Mesenchymal stem cell (in vitro differentiated cells and primary cell): Measurements from ENCODE around the gene AMER2.
"Not testable (repeated sequence)": the region's sequence is repeated elsewhere in the genome, so short reads cannot be mapped to it uniquely, and the experiment has no call there.

Source experiments
- DNase-seq: peaks from one replicate; pipeline ENCODE4 v3.0.0-alpha.2; 2013
- H2AFZ ChIP-seq: one replicate; pipeline ENCODE4 v1.6.1; 2013; ENCODE audit warnings: low read depth, mild to moderate bottlenecking, control low read depth, inconsistent platforms, low read length, moderate library complexity
- H2AK5ac ChIP-seq: 2 replicates; pipeline ENCODE4 v1.6.1; 2013; ENCODE audit warnings: low read length, moderate library complexity, mild to moderate bottlenecking, inconsistent platforms; ENCODE audit not compliant: severe bottlenecking
- H2BK120ac ChIP-seq: one replicate; pipeline ENCODE4 v1.6.1; 2013; ENCODE audit warnings: low read depth, mild to moderate bottlenecking, inconsistent platforms, low read length, moderate library complexity
- H2BK12ac ChIP-seq, 2 experiments: one replicate each; pipeline ENCODE4 v1.6.1; 2013; ENCODE audit warnings: inconsistent platforms in 2 of 2, low read length in 2 of 2, mild to moderate bottlenecking in 2 of 2, moderate library complexity in 2 of 2, control low read depth in 1 of 2
- H2BK15ac ChIP-seq: one replicate; pipeline ENCODE4 v1.6.1; 2013; ENCODE audit warnings: mild to moderate bottlenecking, low read depth, inconsistent platforms; ENCODE audit not compliant: poor library complexity, severe bottlenecking
- H2BK5ac ChIP-seq: 2 replicates; pipeline ENCODE4 v1.6.1; 2013; ENCODE audit warnings: low read depth, mild to moderate bottlenecking, low read length, control low read depth, inconsistent platforms; ENCODE audit not compliant: poor library complexity, severe bottlenecking
- H3K14ac ChIP-seq, 2 experiments: one replicate each; pipeline ENCODE4 v1.6.1; 2013; ENCODE audit warnings: inconsistent platforms in 2 of 2, low read length in 2 of 2, control low read depth in 1 of 2, mild to moderate bottlenecking in 1 of 2, moderate library complexity in 1 of 2
- H3K18ac ChIP-seq, 2 experiments: one replicate each; pipeline ENCODE4 v1.6.1; 2013; ENCODE audit warnings: inconsistent platforms in 2 of 2, low read length in 2 of 2, control low read depth in 1 of 2, low read depth in 1 of 2, mild to moderate bottlenecking in 1 of 2
- H3K23ac ChIP-seq, 2 experiments: one replicate each; pipeline ENCODE4 v1.6.1; 2013; ENCODE audit warnings: inconsistent platforms in 2 of 2, low read length in 2 of 2, mild to moderate bottlenecking in 2 of 2, moderate library complexity in 2 of 2, control low read depth in 1 of 2
- H3K27ac ChIP-seq: 2 replicates; pipeline ENCODE4 v1.5.1; 2013; ENCODE audit warnings: mild to moderate bottlenecking, moderate library complexity, low read length, control low read depth, inconsistent platforms; ENCODE audit not compliant: poor library complexity, severe bottlenecking
- H3K27me3 ChIP-seq, 2 experiments: 2 replicates each; pipeline versions ENCODE4 v1.6.1 to v1.7.0; 2013; ENCODE audit warnings: low read length in 2 of 2, mild to moderate bottlenecking in 2 of 2, moderate library complexity in 2 of 2, control low read depth in 1 of 2, inconsistent platforms in 1 of 2; ENCODE audit not compliant: control insufficient read depth in 1 of 2, insufficient read depth in 1 of 2
- H3K36me3 ChIP-seq, 2 experiments: 2 replicates each; pipeline versions ENCODE4 v1.6.1 to v1.7.0; 2013; ENCODE audit warnings: low read length in 2 of 2, control low read depth in 1 of 2, inconsistent platforms in 1 of 2, low read depth in 1 of 2, mild to moderate bottlenecking in 1 of 2; ENCODE audit not compliant: insufficient read depth in 2 of 2, control insufficient read depth in 1 of 2
- H3K4ac ChIP-seq, 2 experiments: one replicate each; pipeline ENCODE4 v1.6.1; 2013; ENCODE audit warnings: inconsistent platforms in 2 of 2, low read length in 2 of 2, mild to moderate bottlenecking in 2 of 2, moderate library complexity in 2 of 2, control low read depth in 1 of 2, low read depth in 1 of 2
- H3K4me1 ChIP-seq: 2 replicates; pipeline ENCODE4 v1.6.1; 2013; ENCODE audit warnings: low read depth, low read length, control low read depth; ENCODE audit not compliant: control insufficient read depth, insufficient read depth
- H3K4me2 ChIP-seq: 2 replicates; pipeline ENCODE4 v1.6.1; 2013; ENCODE audit warnings: low read length, mild to moderate bottlenecking, inconsistent platforms; ENCODE audit not compliant: poor library complexity, severe bottlenecking
- H3K4me3 ChIP-seq, 2 experiments: 2 replicates each; pipeline versions ENCODE4 v1.5.1 to v1.7.0; 2013; ENCODE audit warnings: low read length in 2 of 2, mild to moderate bottlenecking in 2 of 2, control low read depth in 1 of 2, low read depth in 1 of 2; ENCODE audit not compliant: insufficient read depth in 1 of 2
- H3K79me1 ChIP-seq: replicated peaks from 2 replicates; pipeline ENCODE4 v1.6.1; 2013; ENCODE audit warnings: mild to moderate bottlenecking, control low read depth, low read length, inconsistent platforms; ENCODE audit not compliant: poor library complexity, severe bottlenecking
- H3K9ac ChIP-seq: 2 replicates; pipeline ENCODE4 v1.7.0; 2013; ENCODE audit warnings: mild to moderate bottlenecking, low read length, moderate library complexity
- H3K9me3 ChIP-seq: 2 replicates; pipeline ENCODE4 v1.7.0; 2013; ENCODE audit warnings: mild to moderate bottlenecking, low read length; ENCODE audit not compliant: control insufficient read depth
- H4K8ac ChIP-seq: one replicate; pipeline ENCODE4 v1.6.1; 2013; ENCODE audit warnings: inconsistent platforms, mild to moderate bottlenecking, low read length, moderate library complexity
- H4K91ac ChIP-seq: one replicate; pipeline ENCODE4 v1.6.1; 2013; ENCODE audit warnings: mild to moderate bottlenecking, low read length, inconsistent platforms
- WGBS: methylation state at CpG from one replicate; pipeline ENCODE4 v1.1.7; 2013; ENCODE audit warnings: mixed read lengths; 5-methylcytosine and 5-hydroxymethylcytosine counted together

AMER2 gene

GRCh38 chr13:25165163-25165562 lies 6.9 kb downstream of the AMER2 start:
- 86% methylated on average over 2 of the region's 5 CpGs for WGBS
- not testable (repeated sequence) for H3K4me1 ChIP-seq, H2AFZ ChIP-seq

DNA sequence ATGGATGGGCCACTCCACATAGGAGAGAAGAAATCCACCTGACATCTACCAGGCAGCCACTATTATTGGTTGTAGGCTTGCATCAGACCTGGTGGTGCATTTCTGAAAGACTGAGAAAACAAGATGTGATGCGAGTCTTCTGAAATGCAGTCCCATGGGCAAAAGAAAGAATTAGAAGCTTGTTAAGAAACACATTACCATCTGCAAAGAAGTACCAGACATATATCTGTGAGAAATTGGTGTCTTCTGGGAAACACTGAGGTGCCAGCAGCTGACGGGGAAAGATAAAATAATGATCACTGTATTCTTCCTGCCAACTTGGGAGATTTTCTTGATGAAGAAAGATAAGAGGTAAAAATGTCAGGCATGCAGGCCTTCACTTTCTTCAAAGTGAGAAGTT lies 14.4 kb downstream of the AMER2 start:
- H4K91ac ChIP-seq = no peak overlapping the region
- no peak overlapping the region for H2BK12ac ChIP-seq
- no peak overlapping the region for H2AK5ac ChIP-seq
- no peak overlapping the region for H4K8ac ChIP-seq
- DNase-seq = no peak
- no peak overlapping the region for H2BK15ac ChIP-seq
- no peak overlapping the region for H3K9ac ChIP-seq
- WGBS = 88% methylated on average over 2 of the region's 2 CpGs
- H3K4me2 ChIP-seq = no peak overlapping the region
- no peak overlapping the region for H2BK5ac ChIP-seq
- H3K9me3 ChIP-seq = no peaks in the 10 kb centered on the region
- H3K36me3 ChIP-seq = no peaks in the 10 kb centered on the region
- no peak overlapping the region for H3K18ac ChIP-seq
- H2AFZ ChIP-seq = no peak overlapping the region
- H2BK120ac ChIP-seq = no peak overlapping the region
- no peak overlapping the region for H3K14ac ChIP-seq
- no peak overlapping the region for H3K4ac ChIP-seq
- no peak overlapping the region for H3K27ac ChIP-seq
- H3K27me3 ChIP-seq = peaks cover 9 to 20% of the 10 kb centered on the region in 2 experiments
- H3K79me1 ChIP-seq = no peaks in the 10 kb centered on the region
- H3K4me1 ChIP-seq = no peaks in the 10 kb centered on the region
- H3K4me3 ChIP-seq = no peak overlapping the region
- no peak overlapping the region for H3K23ac ChIP-seq

More at GRCh38 chr13:25165163-25165562, 6.9 kb downstream of the AMER2 start:
- DNase-seq, H3K4me2 ChIP-seq, H3K4ac ChIP-seq, H2AK5ac ChIP-seq, H3K23ac ChIP-seq, H4K91ac ChIP-seq, H4K8ac ChIP-seq, H3K14ac ChIP-seq, H2BK15ac ChIP-seq, H3K9ac ChIP-seq, H3K79me1 ChIP-seq, H2BK12ac ChIP-seq, H3K27ac ChIP-seq, H2BK120ac ChIP-seq, H3K18ac ChIP-seq, H3K4me3 ChIP-seq, H2BK5ac ChIP-seq, H3K9me3 ChIP-seq, H3K36me3 ChIP-seq: not testable (repeated sequence)
- peaks cover 22 to 26% of the 10 kb centered on the region in 2 experiments for H3K27me3 ChIP-seq

GRCh38 chr13:25153736-25154135 lies 18.4 kb downstream of the AMER2 start:
- 38% methylated on average over 2 of the region's 2 CpGs for WGBS
- DNase-seq = no peak
- Histone ChIP-seq H3K4me2 (no peak overlapping the region), H4K91ac (no peak overlapping the region), H3K14ac (no peak overlapping the region), H3K36me3 (no peaks in the 10 kb centered on the region), H2BK15ac (no peak overlapping the region), H2BK5ac (no peak overlapping the region), H3K4me3 (no peak overlapping the region), H3K18ac (no peak overlapping the region), H4K8ac (no peak overlapping the region), H3K9ac (no peak overlapping the region), H3K27me3 (peaks cover 26 to 41% of the 10 kb centered on the region in 2 experiments), H3K27ac (no peak overlapping the region), H3K4ac (no peak overlapping the region), H2AK5ac (no peak overlapping the region), H3K79me1 (no peaks in the 10 kb centered on the region), H3K23ac (no peak overlapping the region), H3K9me3 (no peaks in the 10 kb centered on the region), H2AFZ (no peak overlapping the region), H3K4me1 (no peaks in the 10 kb centered on the region), H2BK12ac (no peak overlapping the region), H2BK120ac (no peak overlapping the region)

GRCh38 chr13:25151626-25152195 lies 20.4 kb downstream of the AMER2 start:
- Histone ChIP-seq H2BK120ac (no peak overlapping the region), H3K79me1 (no peaks in the 10 kb centered on the region), H3K4me2 (no peak overlapping the region), H3K9me3 (no peaks in the 10 kb centered on the region), H3K36me3 (no peaks in the 10 kb centered on the region), H2AK5ac (no peak overlapping the region), H3K9ac (no peak overlapping the region), H2BK12ac (no peak overlapping the region), H2BK15ac (no peak overlapping the region), H2BK5ac (no peak overlapping the region), H3K4ac (no peak overlapping the region), H4K8ac (no peak overlapping the region), H3K4me1 (no peaks in the 10 kb centered on the region), H3K23ac (no peak overlapping the region), H3K18ac (no peak overlapping the region), H3K14ac (no peak overlapping the region), H2AFZ (no peak overlapping the region), H3K4me3 (no peak overlapping the region), H3K27ac (no peak overlapping the region), H3K27me3 (peaks cover 26 to 45% of the 10 kb centered on the region in 2 experiments), H4K91ac (no peak overlapping the region)
- DNase-seq = no peak
- WGBS = 48% methylated on average over 3 of the region's 5 CpGs
